GM23338 (cell line): Measurements from ENCODE around the gene SUGCT. TPM values are rescaled to one million over a fixed set of nuclear protein-coding genes. Genes with fewer than 3 reads are reported as not detected.

ENCODE experiments used
- ATAC-seq: fragments of 200-7000 bp; cut with Tn5 transposase; 3 replicates; pipeline ENCODE4 v1.9.1; 2020
- DNase-seq: peaks from one replicate; pipeline ENCODE4 v3.0.0-alpha.2; 2015; ENCODE audit warnings: low spot score
- H2AFZ ChIP-seq: fragments of 200-600 bp; sonication (generic); 2 replicates; pipeline ENCODE4 v1.8.0; 2016; ENCODE audit warnings: antibody characterized with exemption, mild to moderate bottlenecking, moderate library complexity
- H3F3A ChIP-seq: fragments of 200-600 bp; sonication (generic); replicated peaks from 2 replicates; pipeline ENCODE4 v1.8.0; 2017; ENCODE audit warnings: antibody characterized with exemption, mixed run types, low read depth
- H3K27ac ChIP-seq: fragments of 200-600 bp; sonication (generic); 2 replicates; pipeline ENCODE4 v1.6.1; 2016; ENCODE audit warnings: low read depth
- H3K27me3 ChIP-seq: fragments of 200-600 bp; sonication (generic); 2 replicates; pipeline ENCODE4 v1.8.0; 2016; ENCODE audit warnings: mild to moderate bottlenecking, mixed run types, moderate library complexity; ENCODE audit not compliant: insufficient read depth
- H3K36me3 ChIP-seq: fragments of 200-600 bp; sonication (generic); 2 replicates; pipeline ENCODE4 v1.8.0; 2016; ENCODE audit warnings: mild to moderate bottlenecking; ENCODE audit not compliant: insufficient read depth
- H3K4me1 ChIP-seq: fragments of 200-600 bp; sonication (generic); 2 replicates; pipeline ENCODE4 v1.8.0; 2016; ENCODE audit warnings: mild to moderate bottlenecking, moderate library complexity; ENCODE audit not compliant: insufficient read depth
- H3K4me2 ChIP-seq: fragments of 200-600 bp; sonication (generic); 2 replicates; pipeline ENCODE4 v1.7.1; 2017; ENCODE audit warnings: mixed run types
- H3K4me3 ChIP-seq: fragments of 200-600 bp; sonication (generic); 2 replicates; pipeline ENCODE4 v1.6.1; 2016; ENCODE audit warnings: mixed run types
- H3K79me2 ChIP-seq: fragments of 200-600 bp; sonication (generic); replicated peaks from 2 replicates; pipeline ENCODE4 v1.8.0; 2017; ENCODE audit warnings: mild to moderate bottlenecking; ENCODE audit not compliant: insufficient read depth
- H3K9me2 ChIP-seq: fragments of 200-600 bp; sonication (generic); 2 replicates; pipeline ENCODE4 v1.8.0; 2017; ENCODE audit not compliant: insufficient read depth
- H4K20me1 ChIP-seq: fragments of 200-600 bp; sonication (generic); replicated peaks from 2 replicates; pipeline ENCODE4 v1.8.0; 2017; ENCODE audit warnings: mild to moderate bottlenecking; ENCODE audit not compliant: insufficient read depth
- H3K27ac Mint-ChIP-seq: 2 replicates; pipeline ENCODE4 v1.8.0; 2020; ENCODE audit warnings: inconsistent platforms, mild to moderate bottlenecking, moderate library complexity, mixed read lengths
- H3K27me3 Mint-ChIP-seq: 3 replicates; pipeline ENCODE4 v1.8.0; 2022; ENCODE audit warnings: low read depth, mild to moderate bottlenecking, moderate library complexity, mixed read lengths, inconsistent platforms; ENCODE audit not compliant: insufficient read depth, poor library complexity
- H3K36me3 Mint-ChIP-seq: 3 replicates; pipeline ENCODE4 v1.8.0; 2021; ENCODE audit warnings: low read depth, mild to moderate bottlenecking, inconsistent platforms, moderate library complexity, mixed read lengths
- H3K4me1 Mint-ChIP-seq: 3 replicates; pipeline ENCODE4 v1.8.0; 2020; ENCODE audit warnings: mild to moderate bottlenecking, inconsistent platforms, mixed read lengths
- H3K4me3 Mint-ChIP-seq: 3 replicates; pipeline ENCODE4 v1.8.0; 2021; ENCODE audit warnings: moderate library complexity, mild to moderate bottlenecking, inconsistent platforms, mixed read lengths
- H3K9me3 Mint-ChIP-seq: 3 replicates; pipeline ENCODE4 v1.8.0; 2020; ENCODE audit warnings: moderate library complexity, mild to moderate bottlenecking, inconsistent platforms, mixed read lengths
- CREB1 ChIP-seq: fragments of 250-450 bp; sonication (Bioruptor Pico); IDR thresholded peaks from 2 replicates; pipeline ENCODE4 v1.5.0; 2020; ENCODE audit warnings: low read depth, mild to moderate bottlenecking, moderate library complexity
- ETS1 ChIP-seq: IDR thresholded peaks from 2 replicates; pipeline ENCODE4 v1.6.1; 2016; ENCODE audit warnings: antibody characterized with exemption
- EZH2 ChIP-seq: fragments of 200-600 bp; sonication (generic); IDR thresholded peaks from one replicate; pipeline ENCODE4 v1.8.0; 2017; ENCODE audit warnings: antibody characterized with exemption, mild to moderate bottlenecking, low read depth; ENCODE audit not compliant: unreplicated experiment
- EZH2phosphoT487 ChIP-seq: fragments of 200-600 bp; sonication (generic); IDR thresholded peaks from one replicate; pipeline ENCODE4 v1.8.1; 2018; ENCODE audit warnings: antibody characterized with exemption; ENCODE audit not compliant: unreplicated experiment
- JUNB ChIP-seq: IDR thresholded peaks from one replicate; pipeline ENCODE4 v1.6.1; 2016; ENCODE audit warnings: antibody characterized with exemption; ENCODE audit not compliant: unreplicated experiment
- NANOG ChIP-seq: IDR thresholded peaks from 2 replicates; pipeline ENCODE4 v1.6.1; 2016; ENCODE audit warnings: antibody characterized with exemption, borderline replicate concordance
- STAT1 ChIP-seq: IDR thresholded peaks from one replicate; pipeline ENCODE4 v1.6.1; 2016; ENCODE audit warnings: antibody characterized with exemption; ENCODE audit not compliant: unreplicated experiment
- ZNF114 ChIP-seq: fragments of 250-450 bp; sonication (Bioruptor Pico); IDR thresholded peaks from 2 replicates; pipeline ENCODE4 v1.5.0; 2020; ENCODE audit warnings: mild to moderate bottlenecking, moderate library complexity
- ZNF331 ChIP-seq: fragments of 250-450 bp; sonication (Bioruptor Pico); IDR thresholded peaks from 2 replicates; pipeline ENCODE4 v1.5.0; 2020; ENCODE audit warnings: low read depth, mild to moderate bottlenecking, moderate library complexity
- ZNF462 ChIP-seq: fragments of 250-450 bp; sonication (Bioruptor Pico); IDR thresholded peaks from 2 replicates; pipeline ENCODE4 v1.5.0; 2020; ENCODE audit warnings: mild to moderate bottlenecking, moderate library complexity
- polyA plus RNA-seq: library from polyadenylated mRNA; unstranded; fragments of >200 nt; fragmentation: Nextera tagmentation; extraction: Ambion mirVana; gene quantifications from 2 replicates; pipeline ENCODE4 v1.2.1, GENCODE V29; 2016
- total RNA-seq: library from RNA; depleted of rRNA; stranded (reverse); fragments of >200 nt; shearing (Covaris generic); gene quantifications from 2 replicates; pipeline ENCODE4 v1.2.3, GENCODE V29; 2014
- TF ChIP-seq, protein P1 (sequence below), 2 experiments: fragments of 200-600 bp in 1 of 2; sonication (generic) in 1 of 2; conservative IDR thresholded peaks; 2 replicates each; pipeline versions ENCODE4 v1.5.1 to v1.6.1; 2016 to 2017; ENCODE audit warnings: antibody characterized with exemption in 2 of 2, low read depth in 2 of 2, mild to moderate bottlenecking in 2 of 2, moderate library complexity in 1 of 2

Gene SUGCT
- total and polyA plus RNA-seq, 2 experiments from 2014 or later = 4.2 to 5.6 TPM

- TF ChIP-seq JUNB (no peak), EZH2phosphoT487 (no peak), EZH2 (no peak), CREB1 (CRISPR knock-in tag) (no peak)
These were observed 508.9 kb downstream of the SUGCT start (continued) for GRCh38 chr7:40643664-40644063.

- Mint-ChIP-seq H3K9me3 (no peaks in the 10 kb centered on the region), H3K4me3 (no peak overlapping the region), H3K36me3 (no peaks in the 10 kb centered on the region), H3K27me3 (peaks cover 2% of the 10 kb centered on the region), H3K4me1 (no peaks in the 10 kb centered on the region; the same call in 2 of the 3 replicates), H3K27ac (no peak overlapping the region; the same call in 1 of the 2 replicates)
- no peaks in the 10 kb centered on the region for H3K4me1 ChIP-seq
- no peaks in the 10 kb centered on the region for H3K36me3 ChIP-seq
- H3K4me3 ChIP-seq = no peak overlapping the region
- H3F3A ChIP-seq = no peaks in the 10 kb centered on the region
- ATAC-seq (no peak), DNase-seq (no peak)
- no peak overlapping the region for H3K27ac ChIP-seq
- H3K79me2 ChIP-seq = no peaks in the 10 kb centered on the region
- H4K20me1 ChIP-seq = no peaks in the 10 kb centered on the region
- H3K27me3 ChIP-seq = no peaks in the 10 kb centered on the region
- H3K4me2 ChIP-seq = no peak overlapping the region
- H2AFZ ChIP-seq = no peak overlapping the region
- TF ChIP-seq NANOG = no peak
- H3K9me2 ChIP-seq = no peaks in the 10 kb centered on the region
These were observed 509.8 kb downstream of the SUGCT start for GRCh38 chr7:40644454-40645188.

GRCh38 chr7:40645197-40645596 lies 510.4 kb downstream of the SUGCT start:
- Mint-ChIP-seq H3K4me3 (no peak overlapping the region), H3K27ac (no peak overlapping the region), H3K27me3 (peaks cover 2% of the 10 kb centered on the region), H3K9me3 (no peaks in the 10 kb centered on the region), H3K4me1 (no peaks in the 10 kb centered on the region; the same call in 2 of the 3 replicates), H3K36me3 (no peaks in the 10 kb centered on the region)
- H3F3A ChIP-seq = no peaks in the 10 kb centered on the region
- no peak for DNase-seq
- no peak overlapping the region for H3K4me3 ChIP-seq
- no peaks in the 10 kb centered on the region for H3K9me2 ChIP-seq
- no peak overlapping the region for H3K4me2 ChIP-seq
- H3K79me2 ChIP-seq = no peaks in the 10 kb centered on the region
- no peak for ATAC-seq
- no peak overlapping the region for H2AFZ ChIP-seq
- H3K4me1 ChIP-seq = no peaks in the 10 kb centered on the region
- H3K27me3 ChIP-seq = no peaks in the 10 kb centered on the region
- no peak overlapping the region for H3K27ac ChIP-seq
- no peaks in the 10 kb centered on the region for H3K36me3 ChIP-seq
- H4K20me1 ChIP-seq = no peaks in the 10 kb centered on the region
- TF ChIP-seq EZH2phosphoT487 = no peak
- TF ChIP-seq STAT1 = no peak
- no peak for TF ChIP-seq ZNF462 (CRISPR knock-in tag)
- no peak for TF ChIP-seq EZH2
- TF ChIP-seq ETS1 = no peak
- TF ChIP-seq JUNB = no peak
- TF ChIP-seq ZNF114 (CRISPR knock-in tag) = no peak
- TF ChIP-seq, protein P1, sequence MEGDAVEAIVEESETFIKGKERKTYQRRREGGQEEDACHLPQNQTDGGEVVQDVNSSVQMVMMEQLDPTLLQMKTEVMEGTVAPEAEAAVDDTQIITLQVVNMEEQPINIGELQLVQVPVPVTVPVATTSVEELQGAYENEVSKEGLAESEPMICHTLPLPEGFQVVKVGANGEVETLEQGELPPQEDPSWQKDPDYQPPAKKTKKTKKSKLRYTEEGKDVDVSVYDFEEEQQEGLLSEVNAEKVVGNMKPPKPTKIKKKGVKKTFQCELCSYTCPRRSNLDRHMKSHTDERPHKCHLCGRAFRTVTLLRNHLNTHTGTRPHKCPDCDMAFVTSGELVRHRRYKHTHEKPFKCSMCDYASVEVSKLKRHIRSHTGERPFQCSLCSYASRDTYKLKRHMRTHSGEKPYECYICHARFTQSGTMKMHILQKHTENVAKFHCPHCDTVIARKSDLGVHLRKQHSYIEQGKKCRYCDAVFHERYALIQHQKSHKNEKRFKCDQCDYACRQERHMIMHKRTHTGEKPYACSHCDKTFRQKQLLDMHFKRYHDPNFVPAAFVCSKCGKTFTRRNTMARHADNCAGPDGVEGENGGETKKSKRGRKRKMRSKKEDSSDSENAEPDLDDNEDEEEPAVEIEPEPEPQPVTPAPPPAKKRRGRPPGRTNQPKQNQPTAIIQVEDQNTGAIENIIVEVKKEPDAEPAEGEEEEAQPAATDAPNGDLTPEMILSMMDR (conservative IDR thresholded peaks at IDR 0.05; ENCODE audit: low read depth in 2 of 2) = no peak
- no peak for TF ChIP-seq ZNF331 (CRISPR knock-in tag)
